ENCODE measurements around the gene DARS1. TPM values are rescaled to one million over a fixed set of nuclear protein-coding genes. Genes with fewer than 3 reads are reported as not detected.

The DARS1 gene
- total RNA-seq, 4 donors from 2014 or later, result 27.1 to 127 (median 62.1) TPM

DNA sequence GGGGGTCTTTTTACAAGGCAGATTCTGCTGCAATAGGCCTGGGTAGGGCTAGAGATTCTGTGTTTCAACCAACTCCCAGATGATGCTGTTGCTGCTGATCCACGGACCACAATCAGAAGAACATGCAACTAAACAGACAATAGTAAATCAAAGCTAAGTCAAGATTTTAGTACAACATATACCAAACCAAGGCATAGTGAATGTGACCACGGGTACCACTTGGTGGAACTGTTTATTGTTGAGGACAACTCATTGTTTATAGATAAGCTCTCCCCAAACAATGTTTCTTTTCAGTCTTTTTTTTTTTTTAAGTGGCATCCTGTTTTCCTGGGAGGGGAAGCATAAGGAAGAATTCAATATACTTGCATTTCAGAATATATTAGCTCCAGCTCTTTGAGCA, 36.0 kb upstream of the DARS1 start:
- no peaks in the 10 kb centered on the region for H3K9me3 ChIP-seq
- no peak for TF ChIP-seq POLR2A (IDR thresholded peaks at IDR 0.05)
- TF ChIP-seq, protein P1, sequence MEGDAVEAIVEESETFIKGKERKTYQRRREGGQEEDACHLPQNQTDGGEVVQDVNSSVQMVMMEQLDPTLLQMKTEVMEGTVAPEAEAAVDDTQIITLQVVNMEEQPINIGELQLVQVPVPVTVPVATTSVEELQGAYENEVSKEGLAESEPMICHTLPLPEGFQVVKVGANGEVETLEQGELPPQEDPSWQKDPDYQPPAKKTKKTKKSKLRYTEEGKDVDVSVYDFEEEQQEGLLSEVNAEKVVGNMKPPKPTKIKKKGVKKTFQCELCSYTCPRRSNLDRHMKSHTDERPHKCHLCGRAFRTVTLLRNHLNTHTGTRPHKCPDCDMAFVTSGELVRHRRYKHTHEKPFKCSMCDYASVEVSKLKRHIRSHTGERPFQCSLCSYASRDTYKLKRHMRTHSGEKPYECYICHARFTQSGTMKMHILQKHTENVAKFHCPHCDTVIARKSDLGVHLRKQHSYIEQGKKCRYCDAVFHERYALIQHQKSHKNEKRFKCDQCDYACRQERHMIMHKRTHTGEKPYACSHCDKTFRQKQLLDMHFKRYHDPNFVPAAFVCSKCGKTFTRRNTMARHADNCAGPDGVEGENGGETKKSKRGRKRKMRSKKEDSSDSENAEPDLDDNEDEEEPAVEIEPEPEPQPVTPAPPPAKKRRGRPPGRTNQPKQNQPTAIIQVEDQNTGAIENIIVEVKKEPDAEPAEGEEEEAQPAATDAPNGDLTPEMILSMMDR (IDR thresholded peaks at IDR 0.05), result no peak
- no peaks in the 10 kb centered on the region for H3K4me1 ChIP-seq
- H3K4me3 ChIP-seq, result no peak overlapping the region
- intact Hi-C loops (cut with DNase I; ENCODE audit: low total_unique reads), result no loop called here
- no peaks in the 10 kb centered on the region for H3K36me3 ChIP-seq
- no peak overlapping the region for H3K27ac ChIP-seq
- no peak for DNase-seq
- no peaks in the 10 kb centered on the region for H3K27me3 ChIP-seq

DNA sequence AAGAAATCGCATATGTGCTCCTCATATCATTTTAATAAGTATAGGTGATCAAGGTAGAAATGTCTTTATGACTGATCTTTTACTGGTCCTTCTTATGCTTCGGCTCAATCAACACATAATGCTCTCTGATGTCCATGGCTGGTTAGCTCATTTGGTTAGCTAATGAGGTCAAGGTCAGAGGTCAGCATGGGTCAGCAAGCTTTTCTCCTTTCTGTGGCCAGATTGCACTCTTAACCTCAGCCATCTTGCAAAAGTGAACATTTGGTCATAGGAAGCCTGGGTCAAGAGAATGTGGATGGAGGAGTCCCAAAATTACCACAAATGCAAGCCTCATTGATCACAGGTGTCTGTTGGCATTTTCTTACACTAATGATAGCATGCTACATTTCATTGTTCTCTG, 35.4 kb upstream of the DARS1 start:
- Histone ChIP-seq H3K9me3 (no peaks in the 10 kb centered on the region), H3K4me3 (no peak overlapping the region), H3K27ac (no peak overlapping the region), H3K4me1 (no peaks in the 10 kb centered on the region), H3K36me3 (no peaks in the 10 kb centered on the region), H3K27me3 (no peaks in the 10 kb centered on the region)
- intact Hi-C loops (cut with DNase I; ENCODE audit: low total_unique reads), result no loop called here
- TF ChIP-seq, protein P1 (IDR thresholded peaks at IDR 0.05), result no peak
- TF ChIP-seq POLR2A (IDR thresholded peaks at IDR 0.05), result no peak
- no peak for DNase-seq

DNA sequence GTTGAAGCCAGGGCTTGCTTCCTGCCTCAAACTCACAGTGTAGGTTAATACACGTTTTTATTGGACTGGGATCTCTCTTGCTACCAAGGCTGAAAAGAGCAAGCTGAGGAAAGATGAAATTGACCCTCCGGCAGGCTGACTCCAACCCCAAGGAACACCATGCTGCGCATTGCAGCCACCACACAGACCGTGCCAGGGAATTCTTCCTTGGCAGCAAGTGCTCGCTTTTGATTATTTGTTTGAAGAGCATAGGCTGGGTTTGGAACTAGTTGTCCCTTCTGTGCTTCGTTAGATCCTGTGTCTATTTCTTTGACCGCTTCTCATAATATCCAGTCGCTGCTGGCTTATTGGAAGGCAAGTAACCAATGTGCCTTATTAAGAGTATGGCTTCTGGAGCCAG, 34.4 kb upstream of the DARS1 start:
- intact Hi-C loops (cut with DNase I; ENCODE audit: low total_unique reads), result no loop called here
- no peaks in the 10 kb centered on the region for H3K4me1 ChIP-seq
- no peak for TF ChIP-seq POLR2A (IDR thresholded peaks at IDR 0.05)
- TF ChIP-seq, protein P1 (IDR thresholded peaks at IDR 0.05), result no peak
- H3K4me3 ChIP-seq, result no peak overlapping the region
- no peaks in the 10 kb centered on the region for H3K9me3 ChIP-seq
- no peak overlapping the region for H3K27ac ChIP-seq
- no peak for DNase-seq
- H3K27me3 ChIP-seq, result no peaks in the 10 kb centered on the region
- no peaks in the 10 kb centered on the region for H3K36me3 ChIP-seq

DNA sequence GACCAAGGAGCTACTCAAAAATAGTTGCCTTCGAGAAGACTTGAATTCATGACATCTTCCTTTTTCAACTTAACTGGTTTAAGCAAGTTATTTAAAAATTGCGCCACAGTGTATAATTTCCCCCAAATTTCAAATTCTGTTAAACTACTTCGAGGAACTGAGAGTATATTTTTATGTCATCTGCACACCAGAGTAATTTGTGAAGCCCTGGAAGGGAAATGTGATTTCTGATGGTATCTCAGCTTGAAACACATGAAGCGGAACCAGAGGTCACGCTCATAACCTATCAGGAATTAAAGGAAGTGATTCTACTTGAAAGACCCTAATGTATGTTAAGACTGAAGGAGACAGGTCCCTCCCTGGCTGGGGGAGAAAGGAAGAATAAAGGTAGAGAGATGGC, 33.9 kb upstream of the DARS1 start:
- no peak for TF ChIP-seq POLR2A (IDR thresholded peaks at IDR 0.05)
- TF ChIP-seq, protein P1 (IDR thresholded peaks at IDR 0.05), result no peak
- DNase-seq, result no peak
- intact Hi-C loops (cut with DNase I; ENCODE audit: low total_unique reads), result no loop called here
- no peaks in the 10 kb centered on the region for H3K4me1 ChIP-seq
- no peak overlapping the region for H3K4me3 ChIP-seq
- H3K27ac ChIP-seq, result no peak overlapping the region
- H3K36me3 ChIP-seq, result no peaks in the 10 kb centered on the region
- no peaks in the 10 kb centered on the region for H3K9me3 ChIP-seq
- H3K27me3 ChIP-seq, result no peaks in the 10 kb centered on the region

DNA sequence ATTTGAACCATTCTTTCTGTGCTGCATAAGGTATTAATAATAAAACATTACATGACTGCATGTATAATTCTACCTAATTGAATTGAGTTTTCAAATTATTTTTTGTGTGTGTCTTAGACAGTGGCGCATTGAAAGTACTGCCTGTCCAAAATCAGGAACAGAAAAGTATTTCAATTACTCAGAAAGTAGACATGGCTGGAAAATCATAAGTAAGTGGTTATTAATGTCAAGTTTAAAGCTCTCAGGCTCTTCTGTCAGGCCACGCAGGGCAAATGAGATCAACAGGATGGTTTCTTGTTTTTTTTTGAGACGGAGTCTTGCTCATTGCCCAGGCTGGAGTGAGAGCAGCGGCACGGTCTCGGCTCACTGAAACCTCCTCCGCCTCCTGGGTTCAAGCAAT, 32.4 kb upstream of the DARS1 start:
- no peak overlapping the region for H3K4me3 ChIP-seq
- no peaks in the 10 kb centered on the region for H3K4me1 ChIP-seq
- H3K27ac ChIP-seq, result no peak overlapping the region
- intact Hi-C loops (cut with DNase I; ENCODE audit: low total_unique reads), result no loop called here
- TF ChIP-seq, protein P1 (IDR thresholded peaks at IDR 0.05), result no peak
- TF ChIP-seq POLR2A (IDR thresholded peaks at IDR 0.05), result no peak
- H3K27me3 ChIP-seq, result no peaks in the 10 kb centered on the region
- no peaks in the 10 kb centered on the region for H3K36me3 ChIP-seq
- no peaks in the 10 kb centered on the region for H3K9me3 ChIP-seq
- no peak for DNase-seq
